SIG-M5 treated with dmso at 0.1 percent for 504 hours (cell line): ENCODE measurements around the gene CERS1.
A peak's percentile ranks its signal among the peaks of the same experiment; 100 is the strongest.

ENCODE experiments used
- DNase-seq: peaks from one replicate; lab custom pipeline; 2025; ENCODE audit not compliant: unreplicated experiment; lab: John Stamatoyannopoulos, UW

CERS1 gene, protein sequence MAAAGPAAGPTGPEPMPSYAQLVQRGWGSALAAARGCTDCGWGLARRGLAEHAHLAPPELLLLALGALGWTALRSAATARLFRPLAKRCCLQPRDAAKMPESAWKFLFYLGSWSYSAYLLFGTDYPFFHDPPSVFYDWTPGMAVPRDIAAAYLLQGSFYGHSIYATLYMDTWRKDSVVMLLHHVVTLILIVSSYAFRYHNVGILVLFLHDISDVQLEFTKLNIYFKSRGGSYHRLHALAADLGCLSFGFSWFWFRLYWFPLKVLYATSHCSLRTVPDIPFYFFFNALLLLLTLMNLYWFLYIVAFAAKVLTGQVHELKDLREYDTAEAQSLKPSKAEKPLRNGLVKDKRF

DNA sequence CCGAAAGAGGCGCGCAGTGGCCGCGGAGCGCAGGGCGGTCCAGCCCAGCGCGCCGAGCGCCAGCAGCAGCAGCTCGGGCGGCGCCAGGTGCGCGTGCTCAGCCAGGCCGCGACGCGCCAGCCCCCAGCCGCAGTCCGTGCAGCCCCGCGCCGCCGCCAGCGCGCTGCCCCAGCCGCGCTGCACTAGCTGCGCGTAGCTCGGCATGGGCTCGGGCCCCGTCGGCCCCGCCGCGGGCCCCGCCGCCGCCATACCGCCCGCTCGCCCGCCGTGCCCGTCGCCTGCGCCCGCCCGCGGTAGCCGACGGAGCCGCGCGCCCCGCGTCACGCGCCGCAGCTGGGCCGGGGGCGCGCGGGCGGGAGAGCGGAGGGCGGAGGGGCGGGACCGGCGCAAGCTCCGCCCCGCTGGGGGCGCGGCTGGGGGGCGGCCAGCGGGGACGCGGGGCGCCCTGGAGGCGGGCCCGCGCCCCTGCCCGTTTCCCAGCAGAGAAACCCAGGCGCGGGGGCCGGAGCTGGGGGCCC, at the start of gene CERS1:
TSS of gene CERS1 (minus strand) at position 335 of the 518 bp plus-strand sequence. CDS start at position 249, 86 bp downstream.
- DNase-seq: no peak

- DNase-seq: no peak
Measured at GRCh38 chr19:18945297-18945696, 49.3 kb upstream of the CERS1 start.

GRCh38 chr19:18943465-18943864, 47.5 kb upstream of the CERS1 start:
- DNase-seq: no peak

DNA sequence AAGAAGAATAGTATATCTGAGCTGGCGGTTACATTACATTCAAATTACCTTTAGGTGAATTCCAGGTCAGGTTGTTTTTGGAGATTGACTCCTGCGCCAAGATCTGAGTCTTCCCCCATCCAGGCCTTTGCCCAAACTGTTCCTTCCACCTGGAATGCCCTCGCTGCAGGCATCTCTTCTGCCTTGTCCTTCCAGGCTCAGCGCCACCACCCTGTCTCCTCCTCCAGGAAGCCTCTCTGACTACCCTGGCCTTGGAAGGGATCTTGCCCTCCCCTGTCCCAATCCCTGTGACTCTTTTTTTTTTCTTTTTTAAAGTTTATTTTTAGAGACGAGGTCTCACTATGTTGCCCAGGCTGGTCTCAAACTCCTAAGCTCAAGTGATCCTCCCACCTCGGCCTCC, 46.7 kb upstream of the CERS1 start:
- no peak for DNase-seq

- DNase-seq: no peak
Measured at GRCh38 chr19:18941628-18942354, 45.8 kb upstream of the CERS1 start.

- DNase-seq: peak; percentile 21
Measured at GRCh38 chr19:18940769-18941627, 45.0 kb upstream of the CERS1 start, which contains the start of gene HOMER3. Gene HOMER3 (minus strand): TSS chr19:18941217. CDS start chr19:18938982, 2,235 bp downstream.

- DNase-seq: no peak
Measured at GRCh38 chr19:18939922-18940768, 44.2 kb upstream of the CERS1 start.

- DNase-seq: no peak
Measured at GRCh38 chr19:18939163-18939562, 43.2 kb upstream of the CERS1 start.

- DNase-seq: no peak
Measured at GRCh38 chr19:18933297-18933696, 37.3 kb upstream of the CERS1 start.

DNA sequence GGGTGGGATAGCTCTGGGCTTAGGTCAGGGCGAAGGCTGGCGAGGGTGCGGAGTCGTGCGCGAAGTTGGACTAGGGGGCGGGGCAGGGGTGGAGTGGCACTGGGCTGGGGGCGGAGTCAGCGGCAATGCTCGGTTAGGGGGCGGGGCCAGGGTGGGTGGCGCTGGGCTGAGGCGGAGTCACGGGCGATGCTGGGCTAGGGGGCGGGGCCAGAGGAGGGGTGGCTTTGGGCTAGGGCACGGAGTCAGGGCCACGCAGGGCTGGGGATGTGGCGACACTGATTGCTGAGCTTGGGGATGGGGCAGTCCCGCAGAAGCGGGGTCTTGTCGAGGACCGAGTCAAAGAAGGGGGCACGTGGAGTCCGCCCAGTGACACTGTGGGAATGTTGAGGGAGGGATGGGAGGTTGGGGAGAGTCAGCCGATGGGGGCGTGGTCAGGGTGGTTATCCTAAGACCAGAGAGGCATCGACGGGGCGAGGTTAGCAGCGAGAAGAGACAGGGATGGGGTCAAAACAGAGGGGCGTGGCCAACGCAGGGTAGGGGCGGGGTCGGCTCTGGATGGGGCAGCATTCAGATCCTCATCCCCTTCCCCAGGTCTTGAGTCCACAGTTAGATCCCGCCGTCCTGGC, 36.4 kb upstream of the CERS1 start:
- DNase-seq: peak; percentile 46

- no peak for DNase-seq
Measured at GRCh38 chr19:18931316-18932162, 35.6 kb upstream of the CERS1 start.

DNA sequence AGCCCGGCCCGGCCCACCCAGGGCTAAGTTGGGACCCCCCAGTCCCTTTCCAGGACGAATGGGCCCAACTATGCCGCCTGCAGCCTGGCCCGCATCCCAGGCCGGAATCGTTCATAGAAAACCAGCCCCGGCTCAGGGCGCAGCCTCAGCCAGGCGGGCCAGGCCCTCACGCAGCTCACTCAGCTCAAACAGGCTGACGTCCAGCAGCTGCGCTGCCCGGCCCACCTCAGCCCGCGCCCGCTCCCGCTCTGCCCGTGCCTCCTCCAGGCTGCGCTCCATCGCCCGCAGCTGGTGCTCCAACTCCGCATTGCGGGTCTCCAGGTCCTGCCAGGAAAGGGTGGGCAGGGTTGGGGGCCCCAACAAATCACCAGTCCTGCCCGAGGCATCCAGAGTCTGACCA, 33.4 kb upstream of the CERS1 start:
- DNase-seq: no peak

GRCh38 chr19:18928018-18928805, 32.3 kb upstream of the CERS1 start:
- DNase-seq: no peak

DNA sequence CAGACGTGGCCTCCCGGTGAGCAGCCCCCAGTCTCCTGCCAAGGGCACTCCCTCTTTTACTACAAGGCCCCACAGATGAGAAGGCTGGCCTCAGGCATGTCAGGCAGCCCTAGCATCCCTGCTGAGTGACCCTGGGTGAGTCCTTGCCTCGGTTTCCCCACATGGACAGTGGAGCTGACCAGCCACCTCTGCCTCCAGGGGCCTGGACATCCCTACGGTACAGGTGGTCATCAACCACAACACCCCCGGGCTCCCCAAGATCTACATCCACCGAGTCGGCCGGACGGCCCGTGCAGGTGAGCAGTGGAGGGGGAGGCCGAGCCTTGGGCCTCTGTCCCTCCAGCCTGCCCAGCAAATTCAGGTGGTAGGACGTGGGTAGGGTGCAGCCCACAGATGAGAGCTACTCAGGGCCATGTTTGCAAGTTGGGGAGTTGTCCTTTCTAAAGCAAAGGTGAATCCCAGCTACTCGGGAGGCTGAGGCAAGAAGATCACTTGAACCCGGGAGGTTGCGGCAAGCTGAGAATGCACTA, 28.8 kb upstream of the CERS1 start:
- DNase-seq: no peak

- no peak for DNase-seq
Measured at GRCh38 chr19:18922228-18922985, 26.4 kb upstream of the CERS1 start.

- DNase-seq: no peak
Measured at GRCh38 chr19:18921593-18921992, 25.6 kb upstream of the CERS1 start.

DNA sequence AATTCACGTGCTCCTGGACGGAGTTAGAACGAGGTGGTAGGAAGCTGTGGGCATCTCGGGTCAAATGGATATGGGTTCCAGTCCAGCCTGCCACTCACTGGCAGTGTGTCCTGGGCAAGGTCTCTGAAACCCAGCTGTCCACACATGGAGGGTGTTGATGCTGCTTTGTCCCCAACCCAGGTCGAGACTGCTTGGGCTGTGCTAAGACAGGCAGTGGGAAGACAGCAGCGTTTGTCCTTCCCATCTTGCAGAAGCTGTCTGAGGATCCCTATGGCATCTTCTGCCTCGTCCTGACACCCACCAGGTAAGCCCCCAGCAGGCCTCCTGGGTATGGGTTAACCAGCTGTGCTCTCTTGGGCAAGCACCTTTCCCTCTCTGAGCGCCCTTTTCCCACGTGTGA, 24.4 kb upstream of the CERS1 start:
- no peak for DNase-seq
